ENCODE measurements around the gene EIF3L.

The EIF3L gene

DNA sequence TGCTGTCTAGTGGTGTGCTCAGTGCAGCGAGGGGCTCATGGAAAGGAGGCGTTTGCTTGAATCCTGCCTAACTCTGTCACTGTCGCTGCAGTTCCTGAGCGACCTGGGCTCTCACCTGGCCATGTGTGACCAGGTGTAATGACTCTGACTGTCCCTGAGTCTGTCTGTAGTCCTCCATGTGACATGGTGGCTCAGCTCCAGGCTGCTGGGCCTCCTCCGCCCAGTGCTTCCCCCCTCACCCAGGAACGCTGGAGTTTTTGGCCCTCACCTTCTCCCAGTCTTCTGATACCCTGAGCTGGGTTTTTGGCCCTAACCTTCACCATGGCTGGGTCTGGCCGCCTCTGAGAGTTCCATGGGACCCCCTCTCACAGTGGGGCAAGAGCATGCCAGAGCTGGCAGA is 77.1 kb downstream of the EIF3L start:
- no peak for DNase-seq (ENCODE audit: low read depth in 1 of 2, low spot score in 1 of 2)

DNA sequence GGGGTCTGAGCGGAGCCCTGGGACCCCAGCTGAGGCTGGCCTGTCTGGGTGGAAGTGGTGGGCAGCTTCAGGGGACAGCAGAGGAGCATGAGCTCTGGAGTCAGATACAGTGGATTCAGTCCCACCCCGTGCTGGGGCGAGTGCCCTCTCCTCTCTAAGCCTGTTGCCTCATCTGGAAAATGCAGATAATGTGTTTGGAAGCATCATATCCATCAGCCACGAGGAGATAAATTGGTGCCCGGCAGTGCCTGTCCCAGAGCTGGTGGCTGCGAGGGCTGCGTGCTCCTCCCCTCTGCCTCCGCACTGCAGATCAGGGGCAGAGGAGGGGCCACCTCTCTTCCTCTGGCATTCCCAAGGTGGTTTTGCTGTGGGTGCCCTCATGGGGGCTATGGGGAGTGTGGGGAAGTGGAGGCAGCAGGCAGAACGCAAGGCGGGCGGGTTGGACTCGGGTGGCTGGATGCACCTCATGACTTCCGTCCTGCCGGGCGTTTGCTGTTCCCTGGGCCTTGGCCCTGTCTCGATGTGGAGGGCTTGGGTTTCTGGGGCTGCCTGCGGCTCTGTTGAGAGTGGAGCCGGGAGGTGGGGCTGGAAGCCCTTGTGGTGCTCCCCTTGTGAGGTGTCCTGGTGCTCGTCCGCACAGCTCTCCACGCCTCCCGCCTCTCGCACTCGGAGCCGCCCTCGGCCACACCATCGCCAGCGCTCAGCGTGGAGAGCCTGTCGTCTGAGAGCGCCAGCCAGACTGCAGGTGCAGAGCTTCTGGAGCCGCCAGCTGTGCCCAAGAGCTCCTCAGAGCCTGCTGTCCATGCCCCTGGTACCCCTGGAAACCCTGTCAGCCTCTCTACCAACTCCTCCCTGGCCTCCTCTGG is 77.8 kb downstream of the EIF3L start:
- DNase-seq (ENCODE audit: low read depth in 1 of 2, low spot score in 1 of 2): no peak

- DNase-seq (ENCODE audit: low read depth in 1 of 2, low spot score in 1 of 2): no peak
Measured at GRCh38 chr22:37927637-37927936, 78.4 kb downstream of the EIF3L start.

GRCh38 chr22:37929390-37929789 is 80.2 kb downstream of the EIF3L start:
- no peak for DNase-seq (ENCODE audit: low read depth in 1 of 2, low spot score in 1 of 2)

DNA sequence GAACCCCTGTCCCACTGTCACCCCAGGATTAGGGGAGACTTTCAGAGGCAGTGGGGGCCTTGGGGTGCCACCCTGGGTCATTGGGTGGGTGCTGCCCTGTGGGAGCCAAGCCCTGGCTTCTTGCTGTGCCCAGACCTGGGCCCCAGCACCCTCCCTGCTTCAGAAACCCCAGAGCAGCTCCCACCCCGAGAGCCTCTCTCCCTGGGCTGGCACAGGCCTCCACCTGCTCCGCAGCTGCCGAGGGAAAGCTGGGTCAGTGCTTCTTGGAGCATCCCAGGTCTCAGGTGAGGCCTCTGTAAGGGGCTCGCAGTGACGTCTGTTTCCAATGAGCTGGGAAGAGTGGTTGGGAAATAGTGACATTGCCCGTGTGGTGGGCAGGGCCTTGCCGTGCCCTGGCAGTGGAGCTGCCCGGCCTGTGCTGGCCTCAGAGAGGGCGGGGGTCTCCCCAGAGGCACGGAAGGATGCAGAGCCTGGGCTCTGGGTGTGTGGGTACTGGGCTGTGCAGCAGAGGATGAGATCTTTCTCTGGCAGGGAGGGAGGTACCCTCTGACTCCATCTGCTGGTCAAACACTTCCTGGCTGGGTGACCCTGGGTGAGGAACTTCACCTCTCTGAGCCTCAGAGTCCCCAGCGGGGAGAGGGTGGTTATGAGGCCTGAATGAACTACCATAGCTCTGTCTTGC is 81.2 kb downstream of the EIF3L start:
- DNase-seq (ENCODE audit: low read depth in 1 of 2, low spot score in 1 of 2): no peak

- no peak for DNase-seq (ENCODE audit: low read depth in 1 of 2, low spot score in 1 of 2)
Measured at GRCh38 chr22:37930952-37931440, 81.8 kb downstream of the EIF3L start.

DNA sequence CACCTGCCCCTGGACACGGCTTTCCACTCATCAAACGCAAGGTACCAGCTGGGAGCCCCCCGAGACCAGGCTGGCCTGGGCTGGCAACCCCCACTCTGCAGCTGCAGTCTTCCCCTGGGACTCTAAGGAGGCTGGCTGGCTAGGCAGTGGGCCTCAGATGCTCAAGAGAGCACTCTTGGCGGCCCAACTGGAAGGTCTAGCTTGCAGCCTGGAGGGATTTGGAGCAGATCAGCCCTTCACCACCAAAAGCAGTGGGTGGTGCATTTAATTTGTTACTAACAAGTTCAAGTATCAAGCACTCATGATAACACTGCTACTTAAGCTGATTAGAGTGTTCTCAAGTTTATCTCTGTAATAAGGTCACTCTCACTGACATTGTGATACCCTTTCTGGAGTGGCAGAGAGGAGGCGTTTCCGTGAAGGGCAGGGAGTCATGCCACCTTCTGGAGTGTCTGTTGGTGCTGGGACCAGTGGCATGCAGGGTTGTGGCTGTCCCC is 82.7 kb downstream of the EIF3L start:
- no peak for DNase-seq (ENCODE audit: low read depth in 1 of 2, low spot score in 1 of 2)

- no peak for DNase-seq (ENCODE audit: low read depth in 1 of 2, low spot score in 1 of 2)
Measured at GRCh38 chr22:37932401-37932800, 83.2 kb downstream of the EIF3L start.

DNA sequence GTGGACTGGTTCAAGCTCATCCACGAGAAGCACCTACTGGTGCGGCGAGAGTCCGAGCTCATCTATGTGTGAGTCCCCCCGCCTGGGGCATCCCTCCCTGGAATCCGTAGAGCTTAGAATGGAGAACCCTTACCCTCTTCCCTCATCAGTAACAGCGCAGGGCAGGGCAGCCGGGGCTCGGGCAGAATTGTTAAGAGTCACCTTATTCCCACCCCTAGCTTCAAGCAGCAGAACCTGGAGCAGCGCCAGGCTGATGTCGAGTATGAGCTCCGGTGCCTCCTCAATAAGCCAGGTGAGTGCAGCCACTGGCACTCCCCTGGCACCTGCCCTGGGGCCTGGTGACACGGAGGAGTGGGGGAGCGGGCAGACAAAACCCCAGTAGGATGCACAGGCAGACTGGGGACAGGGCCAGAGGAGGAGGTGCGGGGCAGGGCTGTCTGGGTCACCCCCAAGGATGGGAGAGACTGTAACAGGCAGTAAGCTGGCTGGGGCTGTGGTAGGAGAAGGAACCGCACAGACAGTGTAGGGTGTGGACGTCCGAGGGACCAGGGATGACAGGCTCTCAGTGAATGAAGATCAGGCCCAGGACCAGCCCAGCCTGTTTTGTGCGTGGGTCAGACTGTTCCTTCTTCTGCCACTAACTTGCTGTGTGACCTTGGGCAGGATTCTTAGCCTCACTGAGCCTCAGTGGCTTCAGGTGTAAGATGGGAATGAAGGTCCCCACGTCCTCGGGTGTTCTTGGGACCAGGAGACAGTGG is 83.8 kb downstream of the EIF3L start:
- DNase-seq (ENCODE audit: low read depth in 1 of 2, low spot score in 1 of 2): no peak

DNA sequence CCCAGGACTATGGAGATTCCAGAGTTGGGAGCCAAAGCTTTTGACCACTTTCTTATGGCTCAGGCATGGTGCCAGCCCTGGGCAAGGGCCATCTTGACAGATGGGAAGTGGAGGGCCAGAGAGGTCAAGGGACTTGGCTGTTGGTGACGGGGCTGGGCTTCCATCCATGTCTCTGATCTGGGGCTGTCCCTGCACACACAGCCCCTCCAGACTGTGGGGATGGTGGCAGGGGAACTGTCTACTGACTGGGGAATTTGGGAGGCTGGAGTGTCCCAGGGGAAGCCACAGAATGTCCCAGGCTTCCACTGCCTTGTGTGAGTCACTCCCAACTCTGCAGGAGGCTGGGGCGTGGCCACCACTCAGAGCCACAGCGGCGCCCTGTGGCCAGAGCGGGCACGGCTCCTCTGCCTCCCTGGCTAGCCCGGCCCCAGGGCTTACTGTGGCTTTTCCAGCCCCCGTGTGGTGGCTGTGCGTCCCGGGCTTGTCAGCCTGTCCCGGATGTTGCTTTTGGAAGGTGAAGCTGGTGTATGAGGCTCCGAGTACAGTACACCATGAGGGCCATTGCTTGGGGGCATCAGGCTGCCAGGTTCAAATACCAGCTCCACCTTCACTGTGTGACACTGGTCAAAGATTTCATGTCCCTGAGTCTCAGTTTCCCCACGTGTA is 84.6 kb downstream of the EIF3L start:
- DNase-seq (ENCODE audit: low read depth in 1 of 2, low spot score in 1 of 2): peak; percentile 61 to 76

Data from stimulated activated CD4-positive, alpha-beta T cell treated with anti-CD3 and anti-CD28 coated beads, Interleukin-15, amount 100 ng/mL, for 1 hour (primary cell).